SK-N-SH (cell line): ENCODE measurements around the gene DTX1. TPM values are rescaled to one million over a fixed set of nuclear protein-coding genes. Genes with fewer than 3 reads are reported as not detected.
A peak's percentile ranks its signal among the peaks of the same experiment; 100 is the strongest.

Source experiments
- CTCF ChIA-PET: fragments of 300-600, 350-600 bp; formaldehyde crosslinking; extraction: SDS; loops from one replicate; lab custom pipeline; 2021; lab: Yijun Ruan, JAX
- POLR2A ChIA-PET: fragments of 350-600 bp; sonication (Branson Sonifier 250); formaldehyde crosslinking; extraction: SDS; loops from one replicate; lab custom pipeline; 2020; ENCODE audit warnings: antibody characterized with exemption, inconsistent platforms; lab: Yijun Ruan, JAX
- DNase-seq: peaks from one replicate; pipeline ENCODE4 v3.0.0; 2012
- H2AFZ ChIP-seq: fragments of 200-600 bp; sonication (generic); 2 replicates; pipeline ENCODE4 v1.8.1; 2016; ENCODE audit warnings: antibody characterized with exemption, mild to moderate bottlenecking, low read depth
- H3F3A ChIP-seq: fragments of 200-600 bp; sonication (generic); replicated peaks from 2 replicates; pipeline ENCODE3; 2016; ENCODE audit warnings: antibody characterized with exemption, mild to moderate bottlenecking; ENCODE audit not compliant: insufficient read depth
- H3K27ac ChIP-seq, 2 experiments: fragments of 200-500 bp in 1 of 2; fragments of 200-600 bp in 1 of 2; sonication (Bioruptor generic) in 1 of 2; sonication (generic), shearing (Covaris generic) in 1 of 2; 2 replicates each; pipeline versions ENCODE4 v1.5.1 to v1.6.1; 2014 to 2016; ENCODE audit warnings: low read depth in 2 of 2, inconsistent platforms in 1 of 2, low read length in 1 of 2, mild to moderate bottlenecking in 1 of 2, mixed read lengths in 1 of 2
- H3K27me3 ChIP-seq: fragments of 200-600 bp; sonication (generic), shearing (Covaris generic); 2 replicates; pipeline ENCODE4 v1.6.1; 2016; ENCODE audit warnings: mixed run types; ENCODE audit not compliant: insufficient read depth
- H3K36me3 ChIP-seq, 2 experiments: fragments of 200-500 bp in 1 of 2; fragments of 200-600 bp in 1 of 2; sonication (Bioruptor generic) in 1 of 2; sonication (generic) in 1 of 2; replicated peaks in 1 of 2; 2 replicates each; pipeline versions ENCODE3 to v1.5.1; 2014 to 2016; ENCODE audit warnings: low read length in 1 of 2, mild to moderate bottlenecking in 1 of 2; ENCODE audit not compliant: insufficient read depth in 2 of 2, control insufficient read depth in 1 of 2
- H3K4me1 ChIP-seq, 2 experiments: fragments of 200-500 bp in 1 of 2; fragments of 200-600 bp in 1 of 2; sonication (Bioruptor generic) in 1 of 2; sonication (generic), shearing (Covaris generic) in 1 of 2; 2 replicates each; pipeline versions ENCODE4 v1.5.1 to v1.6.1; 2014 to 2016; ENCODE audit warnings: low read depth in 1 of 2, low read length in 1 of 2, mixed run types in 1 of 2; ENCODE audit not compliant: insufficient read depth in 2 of 2, control insufficient read depth in 1 of 2
- H3K4me2 ChIP-seq: fragments of 200-600 bp; sonication (generic), shearing (Covaris generic); 2 replicates; pipeline ENCODE4 v1.6.1; 2017; ENCODE audit warnings: mixed run types
- H3K4me3 ChIP-seq, 2 experiments: fragments of 200-500 bp in 1 of 2; fragments of 200-600 bp in 1 of 2; sonication (Bioruptor generic) in 1 of 2; sonication (generic), shearing (Covaris generic) in 1 of 2; 2 replicates each; pipeline versions ENCODE4 v1.5.1 to v1.8.1; 2014 to 2016; ENCODE audit warnings: low read depth in 2 of 2, inconsistent platforms in 1 of 2, low read length in 1 of 2, mild to moderate bottlenecking in 1 of 2, mixed read lengths in 1 of 2, moderate library complexity in 1 of 2
- H3K79me2 ChIP-seq: fragments of 200-600 bp; sonication (generic); 2 replicates; pipeline ENCODE4 v1.8.1; 2017; ENCODE audit warnings: mild to moderate bottlenecking; ENCODE audit not compliant: insufficient read depth
- H3K9ac ChIP-seq: fragments of 200-600 bp; sonication (generic); 2 replicates; pipeline ENCODE4 v1.6.1; 2017; ENCODE audit warnings: mixed run types
- H3K9me2 ChIP-seq: fragments of 200-600 bp; sonication (generic); 2 replicates; pipeline ENCODE4 v1.6.1; 2017; ENCODE audit warnings: mixed run types
- H3K9me3 ChIP-seq: fragments of 200-600 bp; sonication (generic); 2 replicates; pipeline ENCODE4 v1.6.1; 2017; ENCODE audit warnings: mixed run types, mild to moderate bottlenecking, moderate library complexity
- H4K20me1 ChIP-seq: fragments of 200-600 bp; sonication (generic); 2 replicates; pipeline ENCODE4 v1.6.1; 2017; ENCODE audit warnings: mild to moderate bottlenecking, mixed run types; ENCODE audit not compliant: insufficient read depth
- EP300 ChIP-seq, 2 experiments: IDR thresholded peaks; 2 replicates each; pipeline versions ENCODE4 v1.4.0 to v1.6.1; 2012; ENCODE audit warnings: borderline replicate concordance in 1 of 2, low read depth in 1 of 2, low read length in 1 of 2
- EZH2phosphoT487 ChIP-seq: fragments of 200-600 bp; sonication (generic); IDR thresholded peaks from 2 replicates; pipeline ENCODE4 v1.6.1; 2017; ENCODE audit warnings: low read depth, mixed run types, mild to moderate bottlenecking, antibody characterized with exemption, moderate library complexity, borderline replicate concordance
- GABPA ChIP-seq: IDR thresholded peaks from 2 replicates; pipeline ENCODE4 v1.4.0; 2012; ENCODE audit warnings: low read depth, mild to moderate bottlenecking
- GATA2 ChIP-seq: sonication (generic); formaldehyde crosslinking; IDR thresholded peaks from 2 replicates; pipeline ENCODE4 v1.5.0; 2020; ENCODE audit warnings: mild to moderate bottlenecking, missing genetic modification reagents
- IRF3 ChIP-seq: fragments of 150-350 bp; IDR thresholded peaks from 2 replicates; pipeline ENCODE4 v1.6.1; 2016; ENCODE audit warnings: mild to moderate bottlenecking, low read depth, low read length
- MEF2A ChIP-seq: IDR thresholded peaks from 2 replicates; pipeline ENCODE4 v1.4.0; 2012; ENCODE audit warnings: low read depth, borderline replicate concordance
- MXI1 ChIP-seq: IDR thresholded peaks from 2 replicates; pipeline ENCODE4 v1.6.1; 2012; ENCODE audit warnings: mild to moderate bottlenecking, low read depth, low read length, improper control_type of control experiment
- NRF1 ChIP-seq: IDR thresholded peaks from 2 replicates; pipeline ENCODE4 v1.6.1; 2012; ENCODE audit warnings: low read depth, mild to moderate bottlenecking, low read length
- RAD21 ChIP-seq: IDR thresholded peaks from 2 replicates; pipeline ENCODE4 v1.6.1; 2012; ENCODE audit warnings: mild to moderate bottlenecking, low read length
- RCOR1 ChIP-seq: fragments of 150-350 bp; IDR thresholded peaks from 2 replicates; pipeline ENCODE4 v1.6.1; 2017; ENCODE audit warnings: antibody characterized with exemption, low read length
- REST ChIP-seq: IDR thresholded peaks from 2 replicates; pipeline ENCODE4 v1.6.1; 2012; ENCODE audit warnings: mild to moderate bottlenecking, low read depth, low read length, moderate library complexity
- RFX5 ChIP-seq: IDR thresholded peaks from 2 replicates; pipeline ENCODE4 v1.6.1; 2012; ENCODE audit warnings: mild to moderate bottlenecking, improper control_type of control experiment, low read length
- RXRA ChIP-seq: IDR thresholded peaks from 2 replicates; pipeline ENCODE4 v1.4.0; 2012; ENCODE audit warnings: low read depth, mild to moderate bottlenecking, borderline replicate concordance
- SIN3A ChIP-seq: IDR thresholded peaks from 2 replicates; pipeline ENCODE4 v1.6.1; 2012; ENCODE audit warnings: low read depth, mild to moderate bottlenecking, low read length, moderate library complexity, borderline replicate concordance
- SMC3 ChIP-seq: IDR thresholded peaks from 2 replicates; pipeline ENCODE4 v1.6.1; 2012; ENCODE audit warnings: low read depth, low read length, improper control_type of control experiment
- USF1 ChIP-seq: IDR thresholded peaks from 2 replicates; pipeline ENCODE4 v1.4.0; 2012; ENCODE audit warnings: low read depth, borderline replicate concordance
- USF2 ChIP-seq: fragments of 150-350 bp; IDR thresholded peaks from 2 replicates; pipeline ENCODE4 v1.6.1; 2017; ENCODE audit warnings: antibody characterized with exemption, low read length, low read depth, borderline replicate concordance
- YY1 ChIP-seq: IDR thresholded peaks from 2 replicates; pipeline ENCODE4 v1.4.0; 2012; ENCODE audit warnings: low read depth, mild to moderate bottlenecking
- ZBTB33 ChIP-seq: IDR thresholded peaks from 2 replicates; pipeline ENCODE4 v1.4.0; 2012; ENCODE audit warnings: low read depth, borderline replicate concordance
- WGBS: methylation state at CpG from one replicate; pipeline ENCODE4 v1.1.6; 2017; ENCODE audit warnings: low lambda C conversion rate; 5-methylcytosine and 5-hydroxymethylcytosine counted together
- polyA plus RNA-seq, 3 experiments: library from polyadenylated mRNA; depleted of rRNA; stranded (reverse); fragments of >200 nt; gene quantifications; 2 replicates each; pipeline ENCODE4 v1.2.3, GENCODE V29; 2012
- TF ChIP-seq, protein P1 (sequence below): IDR thresholded peaks from 2 replicates; pipeline ENCODE4; 2012

Gene DTX1
- polyA plus RNA-seq, 1 of the 3 experiments (the other 2 are of a cell fraction): 0.72 TPM

- no peaks in the 10 kb centered on the region for H3K9me3 ChIP-seq
- no peaks in the 10 kb centered on the region for H3K36me3 ChIP-seq
- H3K4me2 ChIP-seq: no peak overlapping the region
- TF ChIP-seq ZBTB33: no peak
- no peak for TF ChIP-seq NRF1
- TF ChIP-seq YY1: no peak
- no peak for TF ChIP-seq EZH2phosphoT487
- TF ChIP-seq EP300 (IDR thresholded peaks at IDR 0.05; ENCODE audit: borderline replicate concordance in 1 of 2, low read depth in 1 of 2, low read length in 1 of 2): no peak
- TF ChIP-seq IRF3: no peak
- no peak for TF ChIP-seq MEF2A
- TF ChIP-seq SMC3: no peak
- TF ChIP-seq RXRA: no peak
- no peak for TF ChIP-seq REST
- no peak for TF ChIP-seq GATA2 (CRISPR knock-in tag)
- TF ChIP-seq GABPA: no peak
- TF ChIP-seq, protein P1, sequence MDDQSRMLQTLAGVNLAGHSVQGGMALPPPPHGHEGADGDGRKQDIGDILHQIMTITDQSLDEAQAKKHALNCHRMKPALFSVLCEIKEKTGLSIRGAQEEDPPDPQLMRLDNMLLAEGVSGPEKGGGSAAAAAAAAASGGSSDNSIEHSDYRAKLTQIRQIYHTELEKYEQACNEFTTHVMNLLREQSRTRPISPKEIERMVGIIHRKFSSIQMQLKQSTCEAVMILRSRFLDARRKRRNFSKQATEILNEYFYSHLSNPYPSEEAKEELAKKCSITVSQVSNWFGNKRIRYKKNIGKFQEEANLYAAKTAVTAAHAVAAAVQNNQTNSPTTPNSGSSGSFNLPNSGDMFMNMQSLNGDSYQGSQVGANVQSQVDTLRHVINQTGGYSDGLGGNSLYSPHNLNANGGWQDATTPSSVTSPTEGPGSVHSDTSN: no peak
- TF ChIP-seq RCOR1: no peak
- TF ChIP-seq USF1: no peak
- TF ChIP-seq MXI1: no peak
- no peak for TF ChIP-seq RAD21
- TF ChIP-seq USF2: no peak
- TF ChIP-seq RFX5: no peak
- TF ChIP-seq SIN3A: no peak
- TF ChIP-seq, all 33 proteins: peak for 0
- H3K27me3 ChIP-seq: no peaks in the 10 kb centered on the region
- H3F3A ChIP-seq: no peaks in the 10 kb centered on the region
- H3K4me1 ChIP-seq: peaks cover 0 to 2% of the 10 kb centered on the region in 2 experiments; a peak in 1 of 4 replicates
- H3K9ac ChIP-seq: no peak overlapping the region
- ChIA-PET POLR2A (no interaction called here), CTCF (interaction anchor here (2.3 to 2.5 kb wide), 2 partner anchors 7 to 57 kb away, joined by 9 to 12 read pairs; no protein-coding TSS in a partner anchor)
- no peaks in the 10 kb centered on the region for H3K79me2 ChIP-seq
- no peaks in the 10 kb centered on the region for H3K9me2 ChIP-seq
- 86% methylated on average over 13 of the region's 15 CpGs for WGBS
- H2AFZ ChIP-seq: no peak overlapping the region
- peak; percentile 21 for DNase-seq
- no peak overlapping the region for H3K27ac ChIP-seq
- no peak overlapping the region for H3K4me3 ChIP-seq
- H4K20me1 ChIP-seq: no peaks in the 10 kb centered on the region
Measured at GRCh38 chr12:113105606-113106271, 49.2 kb downstream of the DTX1 start.
